ENCODE measurements around the gene FAM117B.

- TF ChIP-seq POLR2A (IDR thresholded peaks at IDR 0.05; ENCODE audit: low read length), result no peak
- no peak for TF ChIP-seq GATA1 (IDR thresholded peaks at IDR 0.05; ENCODE audit: low read depth, low read length)
These were observed 134.4 kb downstream of the FAM117B start for GRCh38 chr2:202769201-202769600.
